ENCODE data around the gene CDC42SE2.

GRCh38 chr5:131430794-131431193 lies 166.9 kb downstream of the CDC42SE2 start:
- TF ChIP-seq CTCF (IDR thresholded peaks at IDR 0.05; ENCODE audit: low read depth, low read length) (no peak), POLR2A (IDR thresholded peaks at IDR 0.05; ENCODE audit: extremely low read depth, insufficient read length) (no peak), MAX (IDR thresholded peaks at IDR 0.05; ENCODE audit: low read depth, low read length) (no peak), MYC (IDR thresholded peaks at IDR 0.05; ENCODE audit: low read depth, low read length) (no peak)

Data from NB4 (cell line).